ENCODE data around the gene ARHGAP12. TPM values are rescaled to one million over a fixed set of nuclear protein-coding genes. Genes with fewer than 3 reads are reported as not detected.

ARHGAP12 gene
- total RNA-seq, 2 experiments from 2014 or later: 11.8 to 14.5 TPM

GRCh38 chr10:31912898-31913850 lies 15.5 kb downstream of the ARHGAP12 start:
- H3K36me3 ChIP-seq (ENCODE audit: insufficient read depth, low read length): peaks cover 7% of the 10 kb centered on the region
- TF ChIP-seq CTCF (conservative IDR thresholded peaks at IDR 0.05; ENCODE audit: low read length) (no peak), EZH2phosphoT487 (IDR thresholded peaks at IDR 0.05; ENCODE audit: borderline replicate concordance, low read depth, low read length) (no peak)
- no peaks in the 10 kb centered on the region for H3K9me3 ChIP-seq (ENCODE audit: low read length)
- POLR2A ChIA-PET: interaction anchor here (0.7 to 0.9 kb wide), 2 partner anchors 51 to 183 kb away, joined by 5 to 6 read pairs; no protein-coding TSS in a partner anchor
- peaks cover 35% of the 10 kb centered on the region; the same call in 1 of the 2 replicates for H3K79me2 ChIP-seq (ENCODE audit: insufficient read depth, low read depth, low read length)
- CTCF ChIA-PET (ENCODE audit: unreplicated experiment): no interaction called here
- no TSS peak for BruUV-seq (replicated peaks)
- H4K20me1 ChIP-seq (ENCODE audit: insufficient read depth, low read length): no peaks in the 10 kb centered on the region; the same call in none of the 2 replicates
- H3K4me3 ChIP-seq (ENCODE audit: low read depth, low read length, poor library complexity, severe bottlenecking): no peak overlapping the region
- no peak for DNase-seq (ENCODE audit: low spot score)
- H3K27ac ChIP-seq (ENCODE audit: low read depth, low read length, poor library complexity, severe bottlenecking): no peak overlapping the region
- intact Hi-C loops (cut with micrococcal nuclease; ENCODE audit: unreplicated experiment): no loop called here
- H2AFZ ChIP-seq (ENCODE audit: low read length): no peak overlapping the region
- no peaks in the 10 kb centered on the region for H3K9me2 ChIP-seq (ENCODE audit: insufficient read depth, low read length)
- H3K4me1 ChIP-seq (ENCODE audit: insufficient read depth, low read length, poor library complexity, severe bottlenecking): peaks cover 5% of the 10 kb centered on the region
- H3K4me2 ChIP-seq (ENCODE audit: low read length): no peak overlapping the region

- Histone ChIP-seq H3K9me2 (ENCODE audit: insufficient read depth, low read length) (no peaks in the 10 kb centered on the region), H3K27ac (ENCODE audit: low read depth, low read length, poor library complexity, severe bottlenecking) (no peak overlapping the region), H3K4me1 (ENCODE audit: insufficient read depth, low read length, poor library complexity, severe bottlenecking) (peaks cover 5% of the 10 kb centered on the region), H3K4me3 (ENCODE audit: low read depth, low read length, poor library complexity, severe bottlenecking) (no peak overlapping the region), H3K36me3 (ENCODE audit: insufficient read depth, low read length) (peaks cover 16% of the 10 kb centered on the region), H3K79me2 (ENCODE audit: insufficient read depth, low read depth, low read length) (peaks cover 26% of the 10 kb centered on the region; the same call in 1 of the 2 replicates), H3K9me3 (ENCODE audit: low read length) (no peaks in the 10 kb centered on the region), H4K20me1 (ENCODE audit: insufficient read depth, low read length) (no peaks in the 10 kb centered on the region; the same call in none of the 2 replicates), H2AFZ (ENCODE audit: low read length) (no peak overlapping the region), H3K4me2 (ENCODE audit: low read length) (no peak overlapping the region)
- intact Hi-C loops (cut with micrococcal nuclease; ENCODE audit: unreplicated experiment): no loop called here
- TF ChIP-seq EZH2phosphoT487 (IDR thresholded peaks at IDR 0.05; ENCODE audit: borderline replicate concordance, low read depth, low read length) (no peak), CTCF (conservative IDR thresholded peaks at IDR 0.05; ENCODE audit: low read length) (no peak)
- no TSS peak for BruUV-seq (replicated peaks)
- DNase-seq (ENCODE audit: low spot score): no peak
- ChIA-PET POLR2A (no interaction called here), CTCF (ENCODE audit: unreplicated experiment) (no interaction called here)
These were observed 16.3 kb downstream of the ARHGAP12 start for GRCh38 chr10:31912289-31912688.

GRCh38 chr10:31910016-31910415 lies 18.6 kb downstream of the ARHGAP12 start:
- ChIA-PET POLR2A (no interaction called here), CTCF (ENCODE audit: unreplicated experiment) (no interaction called here)
- no peak for DNase-seq (ENCODE audit: low spot score)
- H3K9me3 ChIP-seq (ENCODE audit: low read length): no peaks in the 10 kb centered on the region
- H3K9me2 ChIP-seq (ENCODE audit: insufficient read depth, low read length): no peaks in the 10 kb centered on the region
- no peak overlapping the region for H3K4me2 ChIP-seq (ENCODE audit: low read length)
- TF ChIP-seq EZH2phosphoT487 (IDR thresholded peaks at IDR 0.05; ENCODE audit: borderline replicate concordance, low read depth, low read length) (no peak), CTCF (conservative IDR thresholded peaks at IDR 0.05; ENCODE audit: low read length) (no peak)
- peaks cover 16% of the 10 kb centered on the region; the same call in 1 of the 2 replicates for H3K79me2 ChIP-seq (ENCODE audit: insufficient read depth, low read depth, low read length)
- no peak overlapping the region for H3K27ac ChIP-seq (ENCODE audit: low read depth, low read length, poor library complexity, severe bottlenecking)
- no TSS peak for BruUV-seq (replicated peaks)
- H2AFZ ChIP-seq (ENCODE audit: low read length): no peak overlapping the region
- no peaks in the 10 kb centered on the region; the same call in none of the 2 replicates for H4K20me1 ChIP-seq (ENCODE audit: insufficient read depth, low read length)
- intact Hi-C loops (cut with micrococcal nuclease; ENCODE audit: unreplicated experiment): no loop called here
- H3K36me3 ChIP-seq (ENCODE audit: insufficient read depth, low read length): peaks cover 37% of the 10 kb centered on the region
- H3K4me1 ChIP-seq (ENCODE audit: insufficient read depth, low read length, poor library complexity, severe bottlenecking): peaks cover 5% of the 10 kb centered on the region
- no peak overlapping the region for H3K4me3 ChIP-seq (ENCODE audit: low read depth, low read length, poor library complexity, severe bottlenecking)

All from OCI-LY7 (cell line).